Thoracic aorta (tissue), 2 donors: ENCODE results near the gene TAF11L14. TPM values are rescaled to one million over a fixed set of nuclear protein-coding genes. Genes with fewer than 3 reads are reported as not detected.
"Not testable (repeated sequence)": the region's sequence is repeated elsewhere in the genome, so short reads cannot be mapped to it uniquely, and the experiment has no call there.

Experiments used
- ATAC-seq: fragments of 150-250 bp; one replicate; pipeline ENCODE4 v1.8.0; 2017; ENCODE audit warnings: low read depth; ENCODE audit not compliant: insufficient number of reproducible peaks, low FRiP score
- DNase-seq: peaks from one replicate; pipeline ENCODE4 v3.0.0-alpha.2; 2020; ENCODE audit warnings: low spot score
- H3K27ac ChIP-seq, 2 donors: fragments of 200-600 bp; sonication (generic); 1 replicate in 1 of 2; 2 replicates in 1 of 2; pipeline ENCODE4 v1.5.1; 2016; ENCODE audit warnings: mild to moderate bottlenecking in 2 of 2, moderate library complexity in 2 of 2
- H3K27me3 ChIP-seq: fragments of 200-600 bp; sonication (generic); replicated peaks from 2 replicates; pipeline ENCODE4 v1.6.0; 2016; ENCODE audit warnings: mild to moderate bottlenecking; ENCODE audit not compliant: insufficient read depth
- H3K36me3 ChIP-seq: fragments of 200-600 bp; sonication (generic); one replicate; pipeline ENCODE4 v1.5.1; 2016
- H3K4me1 ChIP-seq, 2 donors: fragments of 200-600 bp; sonication (generic); 1 replicate in 1 of 2; 2 replicates in 1 of 2; pipeline versions ENCODE4 v1.5.1 to v1.6.0; 2016; ENCODE audit warnings: low read depth in 2 of 2, mild to moderate bottlenecking in 1 of 2; ENCODE audit not compliant: control insufficient read depth in 1 of 2
- H3K4me3 ChIP-seq: fragments of 200-600 bp; sonication (generic); 2 replicates; pipeline ENCODE4 v1.5.1; 2016; ENCODE audit warnings: mild to moderate bottlenecking
- H3K9me3 ChIP-seq: fragments of 200-600 bp; sonication (generic); 2 replicates; pipeline ENCODE4 v1.5.1; 2016
- total RNA-seq, 2 donors: library from RNA; depleted of rRNA; stranded (reverse); fragments of >200 nt; gene quantifications; one replicate each; pipeline versions ENCODE4 v1.1.0 to v1.2.3, GENCODE V29; 2016
- TF ChIP-seq, protein P1 (sequence below): fragments of 200-600 bp; sonication (generic); IDR thresholded peaks from one replicate; pipeline ENCODE4 v1.5.1; 2019; ENCODE audit warnings: antibody characterized with exemption

TAF11L14 gene
- not detected for total RNA-seq

GRCh38 chr5:17634160-17634559 is at the start of gene TAF11L14:
TSS of gene TAF11L14 (plus strand) at chr5:17634460.
- ATAC-seq = no peak
- no peaks in the 10 kb centered on the region for H3K4me1 ChIP-seq
- no peak for DNase-seq
- H3K4me3 ChIP-seq = no peak within 1 kb of the TSS
- TF ChIP-seq, protein P1, sequence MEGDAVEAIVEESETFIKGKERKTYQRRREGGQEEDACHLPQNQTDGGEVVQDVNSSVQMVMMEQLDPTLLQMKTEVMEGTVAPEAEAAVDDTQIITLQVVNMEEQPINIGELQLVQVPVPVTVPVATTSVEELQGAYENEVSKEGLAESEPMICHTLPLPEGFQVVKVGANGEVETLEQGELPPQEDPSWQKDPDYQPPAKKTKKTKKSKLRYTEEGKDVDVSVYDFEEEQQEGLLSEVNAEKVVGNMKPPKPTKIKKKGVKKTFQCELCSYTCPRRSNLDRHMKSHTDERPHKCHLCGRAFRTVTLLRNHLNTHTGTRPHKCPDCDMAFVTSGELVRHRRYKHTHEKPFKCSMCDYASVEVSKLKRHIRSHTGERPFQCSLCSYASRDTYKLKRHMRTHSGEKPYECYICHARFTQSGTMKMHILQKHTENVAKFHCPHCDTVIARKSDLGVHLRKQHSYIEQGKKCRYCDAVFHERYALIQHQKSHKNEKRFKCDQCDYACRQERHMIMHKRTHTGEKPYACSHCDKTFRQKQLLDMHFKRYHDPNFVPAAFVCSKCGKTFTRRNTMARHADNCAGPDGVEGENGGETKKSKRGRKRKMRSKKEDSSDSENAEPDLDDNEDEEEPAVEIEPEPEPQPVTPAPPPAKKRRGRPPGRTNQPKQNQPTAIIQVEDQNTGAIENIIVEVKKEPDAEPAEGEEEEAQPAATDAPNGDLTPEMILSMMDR = no peak
- no peak within 1 kb of the TSS for H3K27ac ChIP-seq
- H3K27me3 ChIP-seq = no peaks in the 10 kb centered on the region
- H3K9me3 ChIP-seq = no peaks in the 10 kb centered on the region
- H3K36me3 ChIP-seq = no peaks in the 10 kb centered on the region

DNA sequence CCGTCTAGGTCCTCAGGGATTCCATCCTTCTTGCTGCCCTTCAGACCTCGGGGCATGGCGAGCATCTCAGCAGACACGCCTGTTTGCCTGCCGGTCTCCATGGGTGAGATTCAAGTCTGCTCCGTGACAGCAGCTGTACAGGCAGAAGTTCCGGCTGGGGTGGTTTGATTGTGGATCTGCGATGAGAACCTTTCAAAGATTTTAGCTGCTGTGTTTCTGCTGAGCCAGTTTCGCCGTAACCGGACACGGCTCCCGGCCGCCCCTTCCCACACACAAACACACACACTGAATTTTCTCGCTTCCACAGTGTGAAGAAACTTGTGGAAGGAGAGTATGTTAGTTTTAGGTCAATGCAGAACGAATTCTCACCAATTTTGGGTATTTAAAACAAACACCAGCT is 48.6 kb upstream of the TAF11L14 start, which contains the start of gene TAF11L7:
TSS of gene TAF11L7 (minus strand) at position 101 of the 400 bp plus-strand sequence.
- H3K27me3 ChIP-seq, H3K4me1 ChIP-seq, H3K27ac ChIP-seq, DNase-seq, H3K9me3 ChIP-seq, ATAC-seq, H3K4me3 ChIP-seq, H3K36me3 ChIP-seq: not testable (repeated sequence)

DNA sequence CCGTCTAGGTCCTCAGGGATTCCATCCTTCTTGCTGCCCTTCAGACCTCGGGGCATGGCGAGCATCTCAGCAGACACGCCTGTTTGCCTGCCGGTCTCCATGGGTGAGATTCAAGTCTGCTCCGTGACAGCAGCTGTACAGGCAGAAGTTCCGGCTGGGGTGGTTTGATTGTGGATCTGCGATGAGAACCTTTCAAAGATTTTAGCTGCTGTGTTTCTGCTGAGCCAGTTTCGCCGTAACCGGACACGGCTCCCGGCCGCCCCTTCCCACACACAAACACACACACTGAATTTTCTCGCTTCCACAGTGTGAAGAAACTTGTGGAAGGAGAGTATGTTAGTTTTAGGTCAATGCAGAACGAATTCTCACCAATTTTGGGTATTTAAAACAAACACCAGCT is 43.4 kb upstream of the TAF11L14 start, which contains the start of gene TAF11L8:
TSS of gene TAF11L8 (minus strand) at position 101 of the 400 bp plus-strand sequence.
- H3K27me3 ChIP-seq, H3K9me3 ChIP-seq, ATAC-seq, H3K4me1 ChIP-seq, H3K4me3 ChIP-seq, H3K36me3 ChIP-seq, H3K27ac ChIP-seq, DNase-seq: not testable (repeated sequence)

- H3K36me3 ChIP-seq, H3K4me3 ChIP-seq, H3K27me3 ChIP-seq, DNase-seq, ATAC-seq, H3K27ac ChIP-seq, H3K9me3 ChIP-seq, H3K4me1 ChIP-seq: not testable (repeated sequence)
Measured at GRCh38 chr5:17594255-17594654, 40.0 kb upstream of the TAF11L14 start, which contains the start of gene TAF11L9. TSS of gene TAF11L9 (minus strand) at chr5:17594394.

DNA sequence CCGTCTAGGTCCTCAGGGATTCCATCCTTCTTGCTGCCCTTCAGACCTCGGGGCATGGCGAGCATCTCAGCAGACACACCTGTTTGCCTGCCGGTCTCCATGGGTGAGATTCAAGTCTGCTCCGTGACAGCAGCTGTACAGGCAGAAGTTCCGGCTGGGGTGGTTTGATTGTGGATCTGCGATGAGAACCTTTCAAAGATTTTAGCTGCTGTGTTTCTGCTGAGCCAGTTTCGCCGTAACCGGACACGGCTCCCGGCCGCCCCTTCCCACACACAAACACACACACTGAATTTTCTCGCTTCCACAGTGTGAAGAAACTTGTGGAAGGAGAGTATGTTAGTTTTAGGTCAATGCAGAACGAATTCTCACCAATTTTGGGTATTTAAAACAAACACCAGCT is 36.5 kb upstream of the TAF11L14 start, which contains the start of gene TAF11L10:
TSS of gene TAF11L10 (minus strand) at position 101 of the 400 bp plus-strand sequence.
- ATAC-seq, H3K9me3 ChIP-seq, H3K27ac ChIP-seq, H3K4me3 ChIP-seq, H3K4me1 ChIP-seq, H3K36me3 ChIP-seq, H3K27me3 ChIP-seq, DNase-seq: not testable (repeated sequence)

- not testable (repeated sequence) for ATAC-seq, H3K36me3 ChIP-seq, DNase-seq, H3K4me1 ChIP-seq, H3K4me3 ChIP-seq, H3K9me3 ChIP-seq, H3K27ac ChIP-seq, H3K27me3 ChIP-seq
Measured at GRCh38 chr5:17603880-17604279, 30.4 kb upstream of the TAF11L14 start, which contains the start of gene TAF11L11. TSS of gene TAF11L11 (plus strand) at chr5:17604183.

DNA sequence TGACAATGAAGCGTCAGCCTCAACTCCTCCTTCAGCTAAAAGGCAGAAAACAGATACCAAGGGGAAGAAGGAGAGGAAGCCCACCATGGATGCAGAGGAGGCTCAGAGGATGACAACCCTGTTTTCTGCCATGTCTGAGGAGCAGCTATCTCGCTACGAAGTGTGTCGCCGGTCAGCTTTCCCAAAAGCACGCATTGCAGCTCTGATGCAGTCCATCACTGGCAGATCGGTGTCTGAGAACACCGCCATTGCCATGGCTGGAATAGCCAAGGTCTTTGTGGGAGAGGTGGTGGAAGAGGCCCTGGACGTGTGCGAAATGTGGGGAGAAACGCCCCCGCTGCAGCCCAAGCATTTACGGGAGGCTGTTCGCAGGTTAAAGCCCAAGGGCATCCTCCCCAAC is 29.3 kb upstream of the TAF11L14 start:
- Histone ChIP-seq H3K4me3 (no peak overlapping the region), H3K36me3 (no peaks in the 10 kb centered on the region), H3K27me3 (no peaks in the 10 kb centered on the region), H3K27ac (no peak overlapping the region), H3K9me3 (no peaks in the 10 kb centered on the region), H3K4me1 (no peaks in the 10 kb centered on the region)
- DNase-seq = no peak
- ATAC-seq = no peak
- TF ChIP-seq, protein P1 = no peak

DNA sequence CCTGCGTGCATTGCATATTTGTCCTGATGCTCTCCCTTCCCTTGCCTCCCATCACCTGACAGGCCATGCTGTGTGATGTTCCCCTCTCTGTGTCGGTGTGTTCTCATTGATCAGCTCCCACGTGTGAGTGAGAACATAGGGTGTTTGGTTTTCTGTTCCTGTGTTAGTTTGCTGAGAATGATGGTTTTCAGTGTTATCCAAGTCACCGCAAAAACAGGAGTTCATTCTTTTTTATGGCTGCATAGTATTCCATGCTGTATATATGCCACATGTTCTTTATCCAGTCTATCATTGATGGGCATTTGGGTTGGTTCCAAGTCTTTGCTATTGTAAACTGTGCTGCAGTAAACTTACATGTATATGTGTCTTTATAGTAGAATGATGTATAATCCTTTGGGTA is 26.8 kb upstream of the TAF11L14 start:
- not testable (repeated sequence) for H3K4me1 ChIP-seq, DNase-seq, H3K4me3 ChIP-seq, H3K27me3 ChIP-seq, H3K27ac ChIP-seq, H3K9me3 ChIP-seq, ATAC-seq, H3K36me3 ChIP-seq

DNA sequence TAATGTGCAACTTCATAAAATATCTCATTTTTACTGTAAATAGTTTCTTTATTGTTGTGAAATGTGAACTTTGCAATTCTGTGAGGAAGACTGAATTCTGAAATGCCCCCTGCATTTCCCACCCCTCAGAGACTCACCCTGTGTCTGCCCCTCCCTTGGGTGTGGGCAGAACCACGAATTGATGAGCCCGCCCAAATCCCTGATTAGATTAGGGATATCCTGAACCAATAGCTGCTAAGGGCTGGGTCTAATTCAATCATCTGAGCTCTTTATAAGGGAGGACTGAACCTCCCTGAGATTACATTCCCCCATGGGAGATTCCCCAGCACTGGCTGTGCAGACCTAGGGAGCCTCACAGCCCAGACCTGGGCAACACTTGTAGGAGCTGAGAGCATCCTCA is 24.2 kb upstream of the TAF11L14 start, which contains the start of gene TAF11L12:
TSS of gene TAF11L12 (plus strand) at position 301 of the 400 bp plus-strand sequence.
- DNase-seq, H3K9me3 ChIP-seq, ATAC-seq, H3K27me3 ChIP-seq, H3K4me3 ChIP-seq, H3K27ac ChIP-seq, H3K36me3 ChIP-seq, H3K4me1 ChIP-seq: not testable (repeated sequence)
